Coronary artery (tissue), 2 donors: ENCODE results near the gene GLT1D1.

Experiments used
- DNase-seq: peaks from one replicate; pipeline ENCODE4 v3.0.0-alpha.2; 2017; ENCODE audit warnings: low spot score
- H3K27ac ChIP-seq, 2 donors: fragments of 200-600 bp; sonication (generic); one replicate each; pipeline ENCODE4 v1.5.1; 2016 to 2019
- H3K4me3 ChIP-seq: fragments of 200-600 bp; sonication (generic); 2 replicates; pipeline ENCODE4 v1.5.1; 2016; ENCODE audit warnings: mild to moderate bottlenecking, moderate library complexity
- CTCF ChIP-seq: fragments of 200-600 bp; sonication (generic); IDR thresholded peaks from one replicate; pipeline ENCODE4 v1.5.1; 2019; ENCODE audit warnings: antibody characterized with exemption

Gene GLT1D1

GRCh38 chr12:128938886-128939285 is 85.6 kb downstream of the GLT1D1 start:
- DNase-seq, result no peak
- Histone ChIP-seq H3K4me3 (no peak overlapping the region), H3K27ac (no peak overlapping the region)
- TF ChIP-seq CTCF, result no peak

- TF ChIP-seq CTCF, result no peak
- no peak for DNase-seq
- no peak overlapping the region for H3K4me3 ChIP-seq
- no peak overlapping the region for H3K27ac ChIP-seq
These were observed 87.0 kb downstream of the GLT1D1 start for GRCh38 chr12:128940090-128940888.

GRCh38 chr12:128940974-128941373 is 87.7 kb downstream of the GLT1D1 start:
- no peak for TF ChIP-seq CTCF
- no peak for DNase-seq
- no peak overlapping the region for H3K4me3 ChIP-seq
- no peak overlapping the region for H3K27ac ChIP-seq

- Histone ChIP-seq H3K4me3 (no peak overlapping the region), H3K27ac (no peak overlapping the region)
- TF ChIP-seq CTCF, result no peak
- DNase-seq, result no peak
These were observed 89.7 kb downstream of the GLT1D1 start for GRCh38 chr12:128942960-128943477.

- Histone ChIP-seq H3K4me3 (no peak overlapping the region), H3K27ac (no peak overlapping the region)
- TF ChIP-seq CTCF, result no peak
- no peak for DNase-seq
These were observed 91.7 kb downstream of the GLT1D1 start for GRCh38 chr12:128944956-128945355.

- no peak overlapping the region for H3K27ac ChIP-seq
- DNase-seq, result no peak
- H3K4me3 ChIP-seq, result no peak overlapping the region
- no peak for TF ChIP-seq CTCF
These were observed 93.9 kb downstream of the GLT1D1 start for GRCh38 chr12:128947209-128947608.

GRCh38 chr12:128949086-128949485 is 95.8 kb downstream of the GLT1D1 start:
- H3K4me3 ChIP-seq, result no peak overlapping the region
- H3K27ac ChIP-seq, result no peak overlapping the region
- TF ChIP-seq CTCF, result no peak
- DNase-seq, result no peak
